Subcutaneous abdominal adipose tissue (tissue), 5 donors: ENCODE results near the gene SRL.

Source experiments
- H3K27ac ChIP-seq: one replicate; pipeline ENCODE4 v1.7.0; 2013; ENCODE audit warnings: low read depth, mild to moderate bottlenecking, inconsistent platforms, low read length, moderate library complexity
- H3K27me3 ChIP-seq, 5 donors: one replicate each; pipeline ENCODE4 v1.7.0; 2013; ENCODE audit warnings: low read length in 5 of 5, inconsistent platforms in 1 of 5; ENCODE audit not compliant: control insufficient read depth in 5 of 5, insufficient read depth in 4 of 5
- H3K36me3 ChIP-seq, 5 donors: one replicate each; pipeline ENCODE4 v1.7.0; 2013; ENCODE audit warnings: low read length in 5 of 5; ENCODE audit not compliant: control insufficient read depth in 5 of 5, insufficient read depth in 5 of 5
- H3K4me1 ChIP-seq, 5 donors: one replicate each; pipeline ENCODE4 v1.7.0; 2013; ENCODE audit warnings: low read length in 5 of 5, mild to moderate bottlenecking in 3 of 5, moderate library complexity in 1 of 5; ENCODE audit not compliant: control insufficient read depth in 5 of 5, insufficient read depth in 5 of 5
- H3K4me3 ChIP-seq, 5 donors: one replicate each; pipeline ENCODE4 v1.7.0; 2013; ENCODE audit warnings: low read length in 5 of 5, low read depth in 1 of 5
- H3K9ac ChIP-seq, 5 donors: one replicate each; pipeline ENCODE4 v1.7.0; 2013; ENCODE audit warnings: low read length in 5 of 5, mild to moderate bottlenecking in 4 of 5, moderate library complexity in 3 of 5
- H3K9me3 ChIP-seq, 5 donors: one replicate each; pipeline ENCODE4 v1.7.0; 2013; ENCODE audit warnings: low read length in 5 of 5; ENCODE audit not compliant: control insufficient read depth in 5 of 5
- donor health status: healthy.
- donor health status: healthy.
- donor health status: healthy.
- donor health status: healthy.
- donor health status: healthy.

SRL gene

GRCh38 chr16:4241928-4242283, at the start of gene SRL:
SRL (minus strand) TSS chr16:4242080; CDS start chr16:4242067, 13 bp downstream.
- Histone ChIP-seq H3K27ac (no peak within 1 kb of the TSS), H3K9ac (no peak within 1 kb of the TSS)

GRCh38 chr16:4290236-4290830, 48.5 kb upstream of the SRL start:
- Histone ChIP-seq H3K36me3 (no peaks in the 10 kb centered on the region), H3K4me1 (peaks cover 5 to 31% (median 26%) of the 10 kb centered on the region in 5 donors), H3K27me3 (peaks cover 0 to under 1% (median 0%) of the 10 kb centered on the region in 5 donors), H3K4me3 (no peak overlapping the region), H3K9ac (no peak overlapping the region), H3K27ac (no peak overlapping the region), H3K9me3 (no peaks in the 10 kb centered on the region)

More at GRCh38 chr16:4241928-4242283, at the start of gene SRL:
- H3K4me3 ChIP-seq, result no peak within 1 kb of the TSS
- no peaks in the 10 kb centered on the region for H3K36me3 ChIP-seq
- peaks cover 6 to 12% (median 8%) of the 10 kb centered on the region in 5 donors for H3K27me3 ChIP-seq
- H3K9me3 ChIP-seq, result no peaks in the 10 kb centered on the region
- peaks cover 0 to 12% (median 0%) of the 10 kb centered on the region in 5 donors for H3K4me1 ChIP-seq

DNA sequence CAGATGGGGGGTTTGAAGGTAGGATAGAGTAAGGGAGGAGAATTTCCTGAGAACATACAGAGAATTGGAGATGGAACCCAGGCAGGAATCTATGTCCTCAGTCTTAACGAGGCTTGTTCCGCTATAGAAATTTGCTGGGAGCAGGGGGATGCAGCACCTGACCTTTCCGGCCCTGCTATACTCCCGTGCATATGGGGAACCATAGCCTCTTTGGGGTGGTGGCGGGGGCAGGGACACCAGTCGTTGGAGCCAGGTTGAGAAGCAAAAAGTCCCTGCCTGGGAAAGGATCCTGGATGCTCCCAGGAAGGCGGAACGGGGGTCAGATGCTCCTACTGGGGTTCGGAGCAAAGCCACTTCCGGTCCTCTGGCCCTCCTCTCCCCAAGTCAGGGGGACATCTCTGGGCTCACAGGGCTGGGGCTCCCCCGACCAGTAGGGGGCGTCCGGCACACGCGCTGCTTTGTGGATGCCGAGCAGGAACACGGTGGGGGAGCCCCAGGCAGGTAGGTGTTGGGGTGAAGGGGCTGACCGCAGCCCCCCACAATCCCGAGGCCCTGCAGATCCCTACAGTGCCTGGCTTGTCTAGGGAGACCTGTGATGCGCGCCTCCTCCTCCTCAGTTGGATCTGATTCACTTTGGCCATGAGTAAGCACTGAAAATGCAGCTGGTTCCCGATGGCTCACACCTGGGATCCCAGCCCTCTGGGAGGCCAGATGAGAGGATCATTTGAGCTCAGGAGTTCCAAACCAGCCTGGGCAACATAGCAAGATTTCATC, 46.5 kb upstream of the SRL start:
- Histone ChIP-seq H3K4me1 (peaks cover 2 to 21% (median 17%) of the 10 kb centered on the region in 5 donors), H3K27me3 (peaks cover 0 to 6% (median 3%) of the 10 kb centered on the region in 5 donors), H3K4me3 (peak overlapping the region in 1 of 5 donors; percentile 15), H3K9me3 (no peaks in the 10 kb centered on the region), H3K9ac (no peak overlapping the region), H3K27ac (no peak overlapping the region), H3K36me3 (no peaks in the 10 kb centered on the region)

- no peak overlapping the region for H3K4me3 ChIP-seq
- H3K27me3 ChIP-seq, result peaks cover 0 to 7% (median 3%) of the 10 kb centered on the region in 5 donors
- H3K27ac ChIP-seq, result no peak overlapping the region
- no peaks in the 10 kb centered on the region for H3K36me3 ChIP-seq
- H3K9me3 ChIP-seq, result no peaks in the 10 kb centered on the region
- no peak overlapping the region for H3K9ac ChIP-seq
- H3K4me1 ChIP-seq, result peaks cover 2 to 9% (median 9%) of the 10 kb centered on the region in 5 donors
These were observed 43.3 kb upstream of the SRL start for GRCh38 chr16:4285167-4285566.

DNA sequence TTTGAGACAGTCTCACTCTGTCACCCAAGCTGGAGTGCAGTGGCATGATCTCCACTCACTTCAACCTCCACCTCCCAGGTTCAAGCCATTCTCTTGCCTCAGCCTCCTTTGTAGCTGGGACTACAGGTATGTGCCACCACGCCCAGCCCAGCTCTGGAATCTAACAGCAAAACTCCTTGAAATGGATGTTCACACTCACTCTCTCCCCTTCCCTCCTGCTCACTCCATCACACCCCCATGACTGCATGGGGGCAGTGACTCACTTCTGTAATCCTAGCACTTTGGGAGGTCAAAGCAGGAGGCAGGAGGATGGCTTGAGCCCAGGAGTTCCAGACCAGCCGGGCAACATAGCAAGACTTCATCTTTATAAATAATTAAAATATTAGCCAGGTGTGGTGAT, 42.1 kb upstream of the SRL start:
- no peak overlapping the region for H3K27ac ChIP-seq
- no peak overlapping the region for H3K9ac ChIP-seq
- H3K27me3 ChIP-seq, result peaks cover 0 to 7% (median 3%) of the 10 kb centered on the region in 5 donors
- H3K4me3 ChIP-seq, result no peak overlapping the region
- H3K9me3 ChIP-seq, result no peaks in the 10 kb centered on the region
- peaks cover 2 to 9% (median 9%) of the 10 kb centered on the region in 5 donors for H3K4me1 ChIP-seq
- no peaks in the 10 kb centered on the region for H3K36me3 ChIP-seq

DNA sequence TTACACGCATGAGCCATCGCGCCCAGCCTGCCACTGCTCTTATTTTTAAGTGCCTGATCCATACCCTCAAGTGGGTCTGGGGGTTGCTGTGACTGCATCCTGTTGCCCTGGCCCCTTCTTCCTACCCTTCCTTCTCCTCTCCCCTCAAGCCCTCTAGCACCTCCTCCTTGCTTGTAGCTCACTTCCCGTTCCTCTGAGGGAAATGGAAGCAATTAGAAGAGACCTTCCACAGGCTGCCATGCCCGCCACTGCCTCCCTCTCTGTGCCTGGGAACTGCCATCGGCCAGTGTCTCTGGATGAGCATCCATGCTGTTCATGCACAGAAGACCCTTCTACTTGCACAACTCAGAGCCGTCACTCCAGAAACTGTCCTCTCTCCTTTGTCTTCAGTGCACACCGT, 41.6 kb upstream of the SRL start:
- no peak overlapping the region for H3K9ac ChIP-seq

GRCh38 chr16:4280625-4281024, 38.7 kb upstream of the SRL start:
- Histone ChIP-seq H3K4me3 (no peak overlapping the region), H3K36me3 (no peaks in the 10 kb centered on the region), H3K9me3 (no peaks in the 10 kb centered on the region), H3K27ac (no peak overlapping the region), H3K27me3 (peaks cover 0 to 7% (median 3%) of the 10 kb centered on the region in 5 donors), H3K9ac (no peak overlapping the region), H3K4me1 (peaks cover 0 to 3% (median 0%) of the 10 kb centered on the region in 5 donors)

More for the DNA sequence above, 41.6 kb upstream of the SRL start:
- H3K4me1 ChIP-seq, result peaks cover under 1 to 6% (median 5%) of the 10 kb centered on the region in 5 donors
- H3K9me3 ChIP-seq, result no peaks in the 10 kb centered on the region
- no peak overlapping the region for H3K27ac ChIP-seq
- H3K27me3 ChIP-seq, result peaks cover 0 to 7% (median 3%) of the 10 kb centered on the region in 5 donors
- H3K4me3 ChIP-seq, result no peak overlapping the region
- no peaks in the 10 kb centered on the region for H3K36me3 ChIP-seq

GRCh38 chr16:4277987-4278513, 36.2 kb upstream of the SRL start:
- Histone ChIP-seq H3K4me3 (no peak overlapping the region), H3K9me3 (no peaks in the 10 kb centered on the region), H3K9ac (no peak overlapping the region), H3K36me3 (no peaks in the 10 kb centered on the region), H3K27me3 (no peaks in the 10 kb centered on the region), H3K4me1 (peaks cover 0 to 14% (median 9%) of the 10 kb centered on the region in 5 donors), H3K27ac (no peak overlapping the region)

DNA sequence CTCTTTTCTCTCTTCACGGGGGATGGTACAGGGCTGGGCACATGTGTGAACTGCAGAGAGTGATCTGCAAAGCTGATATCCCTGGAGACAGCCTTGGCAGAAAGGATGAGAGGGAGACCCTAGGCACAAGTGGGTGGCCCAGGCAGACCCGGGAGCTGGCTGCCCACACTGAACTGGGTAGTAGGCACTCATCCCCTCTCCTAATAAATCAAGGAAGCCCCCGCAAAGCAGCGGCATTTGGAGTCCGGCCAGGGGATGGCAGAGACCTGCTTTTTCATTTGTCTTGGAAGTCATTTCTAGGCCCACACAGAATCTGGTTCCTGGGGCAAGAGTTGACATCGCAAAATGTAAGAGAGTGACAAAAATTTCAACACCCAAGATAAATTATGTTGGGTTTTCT, 34.0 kb upstream of the SRL start:
- no peak overlapping the region for H3K4me3 ChIP-seq
- H3K9ac ChIP-seq, result no peak overlapping the region
- H3K27me3 ChIP-seq, result no peaks in the 10 kb centered on the region
- no peaks in the 10 kb centered on the region for H3K9me3 ChIP-seq
- no peaks in the 10 kb centered on the region for H3K36me3 ChIP-seq
- H3K27ac ChIP-seq, result no peak overlapping the region
- peaks cover 0 to 22% (median 18%) of the 10 kb centered on the region in 5 donors for H3K4me1 ChIP-seq

GRCh38 chr16:4273858-4274311, 32.0 kb upstream of the SRL start:
- Histone ChIP-seq H3K9ac (peak overlapping the region in 4 of 5 donors; percentile 40 to 72 (median 54)), H3K9me3 (no peaks in the 10 kb centered on the region), H3K4me3 (peak overlapping the region in 4 of 5 donors; percentile 61 to 98 (median 92)), H3K27ac (peak overlapping the region; percentile 65), H3K27me3 (no peaks in the 10 kb centered on the region), H3K36me3 (no peaks in the 10 kb centered on the region), H3K4me1 (peaks cover 0 to 29% (median 24%) of the 10 kb centered on the region in 5 donors)
